SKM-1 treated with dmso at 0.1 percent for 144 hours (cell line): ENCODE measurements around the gene ZC3H14.
"Not testable (repeated sequence)": the region's sequence is repeated elsewhere in the genome, so short reads cannot be mapped to it uniquely, and the experiment has no call there.

ENCODE experiments used
- DNase-seq: peaks from one replicate; lab custom pipeline; 2025; ENCODE audit not compliant: unreplicated experiment; lab: John Stamatoyannopoulos, UW

ZC3H14 gene

GRCh38 chr14:88562831-88563686 lies at the start of gene ZC3H14:
Gene ZC3H14 (plus strand): TSS chr14:88563037. CDS start chr14:88563134, 97 bp downstream.
- DNase-seq = peak; percentile 28

GRCh38 chr14:88515499-88516221 lies 47.2 kb upstream of the ZC3H14 start:
- DNase-seq = no peak

- no peak for DNase-seq
Observed at GRCh38 chr14:88516861-88517357, 45.9 kb upstream of the ZC3H14 start.

- DNase-seq = no peak
Observed at GRCh38 chr14:88518592-88519512, 44.0 kb upstream of the ZC3H14 start.

- DNase-seq = no peak
Observed at GRCh38 chr14:88519907-88520306, 42.9 kb upstream of the ZC3H14 start.

GRCh38 chr14:88521818-88522217 lies 41.0 kb upstream of the ZC3H14 start:
- no peak for DNase-seq

GRCh38 chr14:88522393-88522792 lies 40.4 kb upstream of the ZC3H14 start:
- DNase-seq = no peak

- not testable (repeated sequence) for DNase-seq
Observed at GRCh38 chr14:88529889-88530288, 32.9 kb upstream of the ZC3H14 start.

GRCh38 chr14:88533064-88533602 lies 29.7 kb upstream of the ZC3H14 start:
- DNase-seq = no peak

GRCh38 chr14:88535149-88535548 lies 27.7 kb upstream of the ZC3H14 start:
- DNase-seq = peak; percentile 25

GRCh38 chr14:88535813-88536212 lies 27.0 kb upstream of the ZC3H14 start:
- DNase-seq = no peak

- no peak for DNase-seq
Observed at GRCh38 chr14:88541324-88541723, 21.5 kb upstream of the ZC3H14 start.

- no peak for DNase-seq
Observed at GRCh38 chr14:88542857-88543795, 19.7 kb upstream of the ZC3H14 start.

- DNase-seq = no peak
Observed at GRCh38 chr14:88545256-88545655, 17.6 kb upstream of the ZC3H14 start.

GRCh38 chr14:88546621-88547385 lies 16.0 kb upstream of the ZC3H14 start:
- no peak for DNase-seq

- no peak for DNase-seq
Observed at GRCh38 chr14:88547386-88547780, 15.5 kb upstream of the ZC3H14 start.

GRCh38 chr14:88550078-88550477 lies 12.8 kb upstream of the ZC3H14 start:
- DNase-seq = no peak

GRCh38 chr14:88551094-88551870 lies 11.6 kb upstream of the ZC3H14 start:
- DNase-seq = no peak
